GM13977 (cell line): ENCODE data around the gene TCF23.

Source experiments
- DNase-seq: peaks from one replicate; pipeline ENCODE4 v3.0.0; 2012; ENCODE audit warnings: low spot score
- CTCF ChIP-seq: IDR thresholded peaks from 2 replicates; pipeline ENCODE4 v1.5.1; 2012; ENCODE audit warnings: mild to moderate bottlenecking, control low read depth; ENCODE audit not compliant: insufficient read depth; ENCODE audit errors: extremely low read depth, missing control alignments
- in situ Hi-C: fragments of 300-500 bp; cut with MboI; formaldehyde crosslinking; loops from one replicate; pipeline ENCODE4 v1.12.0; 2022; ENCODE audit warnings: low sequenced_read_pairs, low pct_unique_long_range_greater_than_20kb, mixed read lengths, inconsistent platforms; ENCODE audit not compliant: unreplicated experiment

Gene TCF23

GRCh38 chr2:27154488-27154887 is 5.7 kb downstream of the TCF23 start:
- in situ Hi-C loops, result no loop called here
- DNase-seq, result no peak
- TF ChIP-seq CTCF, result no peak

- TF ChIP-seq CTCF, result no peak
- in situ Hi-C loops, result no loop called here
- DNase-seq, result no peak
Measured at GRCh38 chr2:27155069-27155520, 6.3 kb downstream of the TCF23 start.

GRCh38 chr2:27158468-27158867 is 9.7 kb downstream of the TCF23 start:
- no peak for TF ChIP-seq CTCF
- in situ Hi-C loops, result no loop called here

GRCh38 chr2:27159271-27159670 is 10.5 kb downstream of the TCF23 start:
- no peak for TF ChIP-seq CTCF
- DNase-seq, result no peak
- in situ Hi-C loops, result no loop called here

More at GRCh38 chr2:27158468-27158867, 9.7 kb downstream of the TCF23 start:
- DNase-seq, result no peak

- no peak for DNase-seq
- no peak for TF ChIP-seq CTCF
- in situ Hi-C loops, result no loop called here
Measured at GRCh38 chr2:27160191-27160590, 11.4 kb downstream of the TCF23 start.

- no peak for TF ChIP-seq CTCF
- in situ Hi-C loops, result no loop called here
- DNase-seq, result no peak
Measured at GRCh38 chr2:27162151-27163121, 13.6 kb downstream of the TCF23 start.
